CD1c-positive myeloid dendritic cell (primary cell): ENCODE measurements around the gene TBC1D22A.

ENCODE experiments used
- DNase-seq: peaks from one replicate; pipeline ENCODE4 v3.0.0-alpha.2; 2016; ENCODE audit errors: extremely low spot score

TBC1D22A gene

DNA sequence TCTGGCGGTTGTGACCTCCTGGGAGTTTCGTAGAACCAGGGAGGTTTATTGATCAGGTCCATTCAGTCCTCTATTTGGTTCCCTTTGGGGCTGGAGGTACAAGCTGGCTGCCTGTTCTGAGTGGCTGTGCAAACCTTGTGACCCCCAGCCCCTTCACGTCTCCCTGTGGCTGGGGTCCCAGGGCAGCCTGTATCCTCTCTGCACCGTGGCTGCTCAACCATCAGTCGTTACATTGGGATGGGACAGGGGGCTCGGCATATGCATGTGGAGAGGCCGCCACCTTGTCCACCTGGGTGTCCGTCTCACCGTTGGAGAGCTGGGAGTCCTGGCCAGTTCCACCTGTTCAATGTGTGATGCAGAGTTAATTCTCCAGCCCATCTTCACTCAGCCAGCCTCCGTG, 195.7 kb downstream of the TBC1D22A start:
- no peak for DNase-seq

DNA sequence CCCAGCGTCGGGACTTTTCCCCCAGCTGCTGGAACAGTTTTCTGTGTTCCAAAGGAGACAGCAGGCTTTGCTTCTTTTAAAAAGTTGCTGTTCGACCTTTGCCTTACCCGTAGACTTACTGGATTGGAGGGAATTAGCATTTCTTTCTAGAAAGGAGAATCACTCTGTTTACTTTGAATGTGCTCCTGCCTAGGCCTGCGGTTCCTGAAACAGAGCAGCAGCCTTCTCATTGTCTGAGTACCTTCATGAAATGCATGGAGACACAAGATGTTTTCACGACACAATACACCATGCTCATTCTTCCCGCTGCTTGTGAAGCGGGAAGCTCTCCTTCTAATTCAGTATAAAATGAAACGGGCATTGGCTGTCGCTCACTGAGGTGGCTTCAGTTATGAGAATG, 196.2 kb downstream of the TBC1D22A start:
- DNase-seq = no peak

DNA sequence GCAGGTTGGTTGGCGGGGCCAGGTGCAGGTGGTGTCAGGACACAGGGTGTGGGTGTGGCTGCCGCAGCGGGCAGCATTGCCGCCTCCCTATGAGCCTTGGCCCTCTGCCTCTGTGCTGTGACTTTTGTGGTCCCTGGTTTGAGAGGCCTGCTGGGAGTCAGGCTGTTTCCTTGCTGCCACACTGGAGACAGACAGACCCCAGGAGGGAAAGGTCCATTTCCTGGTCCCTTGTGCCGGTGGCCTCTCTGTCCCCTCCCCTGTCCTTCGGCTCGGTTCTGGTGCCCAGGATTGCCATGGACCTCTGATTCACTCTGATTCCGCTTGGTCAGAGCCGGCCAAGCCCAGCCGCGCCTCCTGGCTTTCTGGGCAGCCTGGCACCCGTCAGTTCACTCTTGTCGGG, 196.9 kb downstream of the TBC1D22A start:
- no peak for DNase-seq

DNA sequence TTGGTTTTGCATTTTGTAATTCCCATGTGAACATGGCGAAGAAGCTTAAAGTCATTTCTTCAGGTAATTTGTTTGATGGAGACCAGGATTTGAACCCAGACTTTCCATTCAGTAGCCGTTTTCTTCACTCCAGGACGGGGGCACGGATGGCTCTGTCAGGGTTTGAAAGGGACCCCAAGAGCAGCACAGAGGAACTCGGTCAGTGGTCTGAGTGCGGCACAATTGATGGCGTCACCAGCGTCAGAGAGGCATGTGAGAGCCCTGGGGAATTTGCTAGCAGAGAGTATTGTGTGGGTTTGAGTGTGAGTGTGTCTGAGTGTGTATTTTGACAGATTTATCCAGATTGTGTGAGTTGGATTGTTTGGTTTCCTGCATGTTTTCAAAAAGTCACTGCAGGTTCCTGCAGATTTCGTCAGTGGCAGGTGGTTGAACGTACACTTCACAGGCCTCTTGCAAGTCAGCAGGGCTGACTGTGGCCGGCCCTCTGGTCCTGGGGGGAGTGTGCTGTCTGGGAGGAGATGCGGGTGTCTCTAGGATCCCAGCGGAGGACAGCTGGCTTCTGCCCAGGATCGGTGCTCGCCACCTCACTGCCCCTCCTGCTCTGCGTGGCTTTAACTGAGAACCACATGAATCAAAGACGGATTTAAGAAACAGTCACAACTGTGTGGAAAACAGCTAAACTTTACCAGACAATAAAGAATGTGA, 199.3 kb downstream of the TBC1D22A start:
- DNase-seq = no peak

DNA sequence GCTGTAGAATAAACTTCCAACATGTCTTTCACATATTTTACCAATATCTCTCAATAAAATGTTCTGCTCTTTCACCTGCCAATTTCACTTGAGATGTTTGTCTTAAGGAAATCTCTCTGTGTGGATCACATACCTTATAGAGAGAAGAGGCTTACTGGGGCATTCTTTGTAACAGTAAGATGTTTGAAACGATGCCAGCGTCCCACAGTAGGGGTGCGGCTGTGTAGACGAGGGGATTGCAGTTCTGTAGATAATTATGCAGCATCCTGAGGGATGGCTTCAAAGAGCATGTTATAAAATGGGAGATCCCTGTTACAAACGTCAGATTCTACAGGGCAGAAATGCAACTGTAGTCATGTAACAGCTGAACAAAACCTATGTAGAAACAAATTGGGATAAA, 200.0 kb downstream of the TBC1D22A start:
- no peak for DNase-seq

DNA sequence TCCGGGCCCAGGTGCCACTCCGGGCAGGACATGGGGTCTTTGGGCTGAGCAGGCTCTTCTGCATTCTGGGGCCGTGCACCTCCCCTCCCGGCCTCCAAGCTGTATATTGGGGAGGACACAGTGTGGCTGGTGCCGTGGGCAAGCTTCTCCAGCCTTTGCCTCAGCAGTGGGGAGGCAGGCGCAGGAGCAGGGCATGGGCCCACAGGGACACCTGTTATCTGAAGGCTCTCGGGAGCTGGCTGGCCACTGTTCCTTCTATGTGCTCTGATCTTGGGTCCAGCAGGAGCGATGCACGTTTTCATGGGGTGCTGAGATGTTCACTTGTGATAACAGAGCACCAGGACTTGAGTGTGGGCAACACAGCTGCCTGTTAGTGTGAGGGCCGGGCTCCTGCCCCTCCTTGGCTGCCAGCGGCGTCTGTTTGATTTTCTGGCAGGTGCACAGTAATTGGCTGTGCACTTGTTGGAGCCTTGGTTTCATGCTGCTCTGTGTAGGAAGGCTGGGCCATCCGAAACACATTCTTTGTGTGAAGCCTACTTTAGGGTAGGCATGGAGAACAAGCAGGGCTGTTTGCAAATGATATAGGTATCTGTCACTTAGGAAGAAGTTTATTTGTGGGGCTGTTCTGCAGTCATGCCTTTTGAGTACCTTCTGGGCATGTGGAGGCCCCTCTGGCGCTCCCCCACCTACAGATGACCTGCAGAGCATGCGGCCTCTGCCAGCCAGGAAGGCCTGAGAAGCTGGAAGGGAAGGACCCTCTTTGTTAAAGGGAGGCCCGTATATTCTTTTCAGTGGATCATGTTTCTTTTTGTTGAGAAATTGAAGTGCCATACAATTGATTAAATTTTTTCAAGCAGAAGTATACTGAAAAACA, 201.5 kb downstream of the TBC1D22A start:
- DNase-seq = no peak

DNA sequence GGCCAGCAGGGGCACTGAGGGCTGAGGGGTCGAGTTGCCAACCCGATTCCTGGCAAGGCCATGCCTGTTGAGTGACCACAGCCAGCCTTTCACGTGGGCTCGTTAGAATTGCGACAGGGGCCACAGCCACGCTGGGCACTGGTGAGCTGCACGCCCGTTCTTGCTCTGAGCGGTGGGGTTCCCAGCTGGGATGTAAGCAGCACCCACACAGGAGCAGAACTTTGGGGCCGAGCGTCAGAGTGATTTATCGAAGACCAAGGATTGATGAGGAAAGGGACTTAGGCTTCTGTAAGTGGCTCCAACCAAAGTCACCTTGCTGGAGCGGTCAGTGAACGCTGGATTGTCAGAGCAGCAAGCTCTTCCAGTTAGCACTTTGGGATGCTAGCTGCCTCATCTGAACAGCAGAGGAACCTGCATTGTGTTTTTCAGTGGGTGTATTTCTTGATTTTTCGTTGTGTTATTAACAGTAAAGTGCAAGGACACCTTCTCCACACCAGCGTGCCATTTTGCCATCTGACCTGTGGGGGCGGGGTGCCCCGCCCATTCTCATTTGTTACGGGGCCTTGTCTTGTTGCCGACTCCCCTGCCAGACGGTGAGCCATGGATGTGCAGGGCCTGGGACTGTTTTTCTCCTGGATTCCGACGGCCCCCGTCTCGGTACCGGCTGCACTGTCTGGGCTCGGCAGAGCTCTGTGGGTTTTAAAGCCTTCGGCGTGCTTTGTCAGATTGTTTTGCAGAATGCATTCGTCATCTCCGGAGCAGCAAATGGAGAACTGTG, 202.5 kb downstream of the TBC1D22A start:
- DNase-seq = no peak

DNA sequence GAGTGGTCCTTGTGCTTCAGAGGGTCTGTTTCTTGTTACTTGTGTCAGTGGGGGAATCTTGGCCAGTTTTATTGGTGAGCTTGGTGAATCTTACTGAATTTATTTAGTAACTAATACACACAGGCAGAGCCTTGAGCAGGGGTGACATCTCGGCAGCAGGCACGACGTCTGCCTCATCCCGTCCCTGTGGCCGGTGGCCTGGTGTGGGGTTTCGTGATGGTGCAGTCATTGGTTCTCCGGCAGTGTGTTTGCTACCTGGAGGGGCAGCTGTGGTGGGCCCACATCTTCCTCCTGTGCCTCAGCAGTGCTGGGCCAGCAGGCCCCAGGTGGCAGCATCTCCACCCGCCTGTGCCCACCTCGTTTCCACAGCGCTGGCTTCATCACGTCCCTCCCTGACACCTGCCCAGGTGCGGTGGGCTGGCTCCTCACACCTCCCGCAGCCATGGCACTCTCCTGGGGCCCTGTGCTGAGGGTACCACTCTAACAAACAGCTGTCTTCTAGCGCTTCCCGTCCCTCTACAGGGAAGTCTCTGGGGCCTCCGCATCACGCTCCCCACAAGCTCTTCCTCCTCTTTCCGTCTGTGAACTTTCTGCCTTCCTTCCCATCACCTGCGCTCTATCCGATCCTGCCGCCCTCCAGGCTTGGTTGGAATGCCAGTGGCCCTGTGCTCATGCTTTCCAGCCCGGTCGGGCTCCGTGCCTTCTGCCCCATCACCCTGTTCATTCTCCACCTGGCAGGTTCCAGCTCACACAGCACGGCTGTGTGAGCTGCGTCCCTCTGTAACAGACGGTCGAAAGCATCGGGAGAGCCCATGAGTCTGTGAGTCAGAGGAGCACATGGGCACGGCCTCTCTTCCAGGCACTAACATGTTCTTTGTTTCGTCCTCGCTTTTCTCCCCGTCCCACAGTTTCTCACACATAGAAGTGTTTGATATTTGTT, 203.4 kb downstream of the TBC1D22A start:
- no peak for DNase-seq

DNA sequence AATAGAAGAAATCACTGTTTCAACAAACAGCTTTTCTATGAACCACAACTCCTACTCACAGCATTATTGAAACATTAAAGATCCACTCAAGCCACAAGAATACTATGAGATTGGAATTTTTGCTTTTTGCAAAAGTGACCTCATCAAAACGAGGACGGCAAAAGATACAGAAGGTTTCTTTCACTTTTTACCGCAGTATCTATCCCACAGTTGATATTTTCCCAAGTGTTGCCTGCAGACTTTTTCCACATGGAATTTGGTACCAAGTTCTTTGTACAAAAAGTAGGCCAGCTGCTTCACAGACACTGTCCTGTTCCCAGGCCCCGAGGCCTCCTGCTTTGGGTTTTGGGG, 204.0 kb downstream of the TBC1D22A start:
- DNase-seq = no peak

DNA sequence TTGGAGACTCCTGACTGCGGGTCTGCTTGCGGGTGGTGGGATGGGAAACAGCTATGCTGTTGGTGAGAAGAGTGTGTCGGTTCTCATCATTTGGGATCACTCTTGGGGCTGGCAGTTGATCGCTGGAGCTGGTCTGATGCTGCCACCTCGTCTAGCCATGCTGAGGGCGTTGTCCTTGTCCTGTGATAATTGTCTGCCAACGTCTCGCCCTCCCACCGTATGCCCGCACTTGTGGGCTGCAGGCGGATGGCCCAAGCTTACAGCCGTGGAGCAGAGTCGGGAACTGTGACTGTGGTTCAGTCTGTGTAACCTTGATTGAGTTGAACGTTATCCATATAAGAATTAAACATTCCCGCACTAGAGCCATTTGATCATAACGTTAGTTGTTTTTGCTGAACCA, 204.4 kb downstream of the TBC1D22A start:
- DNase-seq = no peak

DNA sequence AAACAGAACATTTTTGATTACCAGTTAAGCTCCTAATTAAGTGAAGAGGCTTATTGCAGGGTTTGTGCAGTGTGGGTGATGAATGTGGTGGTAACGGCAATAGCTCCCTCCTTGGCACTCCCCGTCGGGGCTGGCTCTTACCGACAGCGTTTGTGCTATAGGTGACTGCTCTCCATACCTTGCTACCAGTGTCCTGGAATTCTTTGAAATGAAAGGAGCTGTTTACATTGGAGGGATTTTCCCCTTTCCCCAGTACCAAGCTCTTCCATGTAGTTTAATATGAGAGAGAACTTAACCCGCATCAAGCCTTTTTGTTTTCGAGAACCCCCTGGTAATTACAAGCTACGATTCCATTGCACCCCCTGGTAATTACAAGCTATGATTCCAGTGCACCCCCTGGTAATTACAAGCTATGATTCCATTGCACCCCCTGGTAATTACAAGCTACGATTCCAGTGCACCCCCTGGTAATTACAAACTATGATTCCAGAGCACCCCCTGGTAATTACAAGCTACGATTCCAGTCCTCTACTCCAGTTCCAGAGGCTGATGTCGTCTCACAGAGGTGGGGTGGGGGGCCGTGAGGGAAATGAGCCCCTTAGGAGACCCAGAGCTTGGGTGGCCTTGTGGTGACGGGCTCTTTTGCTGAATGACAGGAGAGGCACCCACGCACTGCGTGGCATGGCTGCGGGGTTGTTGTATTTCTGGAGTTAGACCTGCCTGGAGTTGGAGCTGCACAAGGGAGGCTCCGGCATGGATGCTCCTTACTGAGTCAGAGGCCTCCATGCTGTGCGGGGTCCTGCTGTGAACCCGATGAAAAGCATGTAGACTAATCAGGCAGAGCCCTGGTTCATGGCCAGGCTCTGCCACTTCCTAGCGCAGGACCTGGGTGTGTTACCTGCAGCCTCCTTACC, 205.3 kb downstream of the TBC1D22A start:
- no peak for DNase-seq

DNA sequence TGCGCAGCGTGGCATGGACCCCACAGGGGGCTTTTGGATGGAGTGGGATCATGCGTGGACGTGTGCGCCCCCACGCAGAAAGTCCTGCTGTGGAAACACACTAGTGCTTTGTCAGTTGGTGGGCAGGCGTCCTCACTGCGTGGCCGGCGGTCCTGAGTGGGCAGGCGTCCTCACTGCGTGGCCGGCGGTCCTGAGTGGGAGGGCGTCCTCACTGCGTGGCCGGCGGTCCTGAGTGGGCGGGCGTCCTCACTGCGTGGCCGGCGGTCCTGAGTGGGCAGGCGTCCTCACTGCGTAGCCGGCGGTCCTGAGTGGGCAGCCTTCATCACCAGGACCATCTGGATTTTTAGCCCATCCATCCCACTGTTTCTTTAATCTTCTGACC, 205.9 kb downstream of the TBC1D22A start:
- no peak for DNase-seq

DNA sequence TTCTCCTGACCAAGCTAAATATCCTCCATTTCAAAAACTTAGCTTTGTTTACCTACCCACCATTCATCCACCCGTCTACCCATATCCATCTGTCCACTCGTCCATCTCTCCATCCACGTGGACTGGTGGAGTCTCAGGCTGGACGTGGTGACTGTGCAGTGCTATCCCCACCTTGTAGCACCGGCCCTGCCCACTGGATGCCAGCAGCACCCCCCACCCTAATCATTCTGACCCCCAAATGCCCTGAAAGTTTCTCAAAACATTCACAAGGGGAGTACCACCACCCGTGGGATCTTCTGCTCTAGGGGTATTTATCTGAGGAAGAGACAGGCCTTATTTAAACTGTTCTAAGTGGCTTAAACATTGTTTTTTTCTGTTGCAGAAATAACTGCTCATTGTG, 206.4 kb downstream of the TBC1D22A start:
- no peak for DNase-seq

DNA sequence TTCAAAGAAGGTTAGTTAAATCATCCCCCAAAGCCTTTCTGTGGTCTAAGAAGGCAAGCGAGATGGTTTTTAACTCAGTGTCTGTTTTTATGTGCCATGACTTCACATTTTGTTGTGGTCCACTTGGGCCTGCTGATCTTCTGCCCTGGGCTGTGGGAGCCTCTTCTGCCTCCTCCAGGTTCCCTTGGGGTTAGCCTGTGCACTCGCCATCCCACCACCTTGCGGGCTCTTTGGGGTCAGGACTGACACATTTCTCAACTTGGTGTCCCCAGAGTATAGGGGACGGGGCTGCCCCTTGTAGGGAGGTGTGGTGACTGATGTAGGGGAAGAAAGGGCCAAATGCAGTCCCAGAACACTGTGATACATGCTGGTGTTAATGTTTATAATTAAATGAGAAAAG, 207.0 kb downstream of the TBC1D22A start:
- DNase-seq = no peak

DNA sequence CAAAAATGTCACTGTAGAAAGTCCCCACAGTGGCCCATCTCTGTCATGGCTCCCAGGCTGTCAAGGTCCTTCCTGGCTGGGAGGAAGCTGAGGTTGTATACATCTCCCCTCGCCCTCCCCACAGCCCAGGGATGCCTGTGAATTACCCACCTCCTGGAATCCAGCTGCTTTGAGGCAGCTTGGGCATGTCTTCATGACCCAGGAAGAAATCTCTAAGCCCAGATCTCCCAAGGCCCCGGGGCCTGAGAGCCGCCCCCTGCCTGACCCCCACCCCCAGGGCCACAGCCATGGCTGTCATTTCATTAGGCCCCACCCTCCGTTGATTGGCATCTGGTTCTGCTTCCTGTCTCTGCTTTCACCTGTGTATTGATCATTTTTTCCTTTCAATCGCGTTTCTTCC, 207.5 kb downstream of the TBC1D22A start:
- no peak for DNase-seq

DNA sequence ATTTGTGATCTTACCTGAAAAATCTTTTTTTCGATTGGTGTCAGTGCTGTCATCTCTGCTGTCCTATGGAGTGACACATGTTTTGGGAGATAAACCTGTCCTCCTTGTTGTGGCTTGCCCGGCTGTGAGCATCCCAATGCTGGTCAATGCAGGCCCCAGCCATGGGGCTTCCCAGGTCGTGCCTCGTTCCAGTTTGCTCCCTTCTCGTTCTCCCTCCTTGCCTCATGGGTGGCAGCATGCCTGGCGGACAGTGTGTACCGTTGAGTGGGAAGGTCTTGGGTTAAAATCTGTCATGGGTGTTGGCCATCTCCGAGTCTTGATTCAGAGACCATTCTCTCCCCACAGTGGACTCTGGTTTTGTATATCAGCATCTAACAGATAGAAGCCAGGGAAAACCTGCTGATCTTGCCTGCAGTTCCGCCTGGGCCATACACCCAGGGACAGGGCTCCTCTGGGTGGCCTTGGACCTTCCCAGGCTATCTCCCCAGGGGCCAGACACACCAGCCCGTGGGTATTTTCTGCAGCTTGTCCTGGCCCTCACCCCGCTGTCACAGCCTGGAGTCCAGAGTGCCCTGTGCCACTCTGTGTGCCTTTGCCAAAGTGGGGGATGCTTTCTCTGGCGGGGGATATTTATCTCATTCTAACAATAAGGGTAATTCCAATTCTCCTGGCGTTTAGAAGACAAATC, 208.1 kb downstream of the TBC1D22A start:
- DNase-seq = no peak

DNA sequence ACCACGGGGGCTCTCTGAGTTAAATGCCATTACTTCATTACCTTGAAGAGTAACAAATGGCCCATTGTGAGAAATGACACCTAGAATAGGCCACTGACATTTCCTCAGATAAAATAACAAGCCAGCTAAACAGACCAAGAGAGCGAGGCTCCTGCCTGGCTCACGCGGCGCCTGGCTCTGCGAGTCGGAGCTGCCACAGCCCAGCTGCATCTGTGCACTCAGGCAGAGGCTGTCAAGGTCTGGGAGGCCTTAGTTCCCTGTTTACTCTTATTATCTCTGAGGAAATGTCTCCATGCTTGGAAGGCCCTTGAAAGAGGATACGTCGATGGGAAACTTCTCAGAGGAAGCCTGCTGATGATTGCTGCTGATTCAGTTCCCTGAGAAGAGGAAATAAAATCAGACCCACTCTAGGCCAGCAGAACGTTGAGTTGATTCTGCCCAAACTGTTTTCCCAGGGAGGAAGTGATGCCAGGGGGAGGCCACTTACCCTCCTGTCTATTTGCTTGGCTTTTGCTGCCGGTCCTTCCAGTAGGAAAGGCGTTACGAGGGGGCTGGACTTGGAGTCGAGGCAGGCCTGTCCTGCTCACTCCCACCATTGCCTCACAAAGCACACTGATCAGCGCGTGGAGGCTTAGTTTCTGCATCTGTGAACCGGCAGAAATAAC, 208.8 kb downstream of the TBC1D22A start:
- peak; percentile 74 for DNase-seq

DNA sequence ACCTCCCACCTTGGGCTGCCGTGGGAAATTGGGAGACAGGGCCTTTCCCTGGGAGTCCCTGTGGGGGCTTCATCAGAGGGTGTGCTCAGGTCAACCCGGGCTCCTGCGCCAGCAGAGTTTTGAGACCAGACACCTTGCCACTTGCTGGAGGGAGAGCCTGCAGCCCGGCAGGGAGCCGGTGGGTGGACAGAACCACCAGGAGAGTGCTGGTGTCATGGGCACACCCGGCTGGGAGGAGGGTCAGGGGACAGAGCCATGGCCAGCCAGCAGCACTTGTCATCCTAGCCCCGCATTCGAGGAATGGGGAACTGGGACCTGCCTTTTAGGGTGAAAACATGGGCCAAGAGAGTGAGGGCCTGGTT, 209.3 kb downstream of the TBC1D22A start:
- no peak for DNase-seq

DNA sequence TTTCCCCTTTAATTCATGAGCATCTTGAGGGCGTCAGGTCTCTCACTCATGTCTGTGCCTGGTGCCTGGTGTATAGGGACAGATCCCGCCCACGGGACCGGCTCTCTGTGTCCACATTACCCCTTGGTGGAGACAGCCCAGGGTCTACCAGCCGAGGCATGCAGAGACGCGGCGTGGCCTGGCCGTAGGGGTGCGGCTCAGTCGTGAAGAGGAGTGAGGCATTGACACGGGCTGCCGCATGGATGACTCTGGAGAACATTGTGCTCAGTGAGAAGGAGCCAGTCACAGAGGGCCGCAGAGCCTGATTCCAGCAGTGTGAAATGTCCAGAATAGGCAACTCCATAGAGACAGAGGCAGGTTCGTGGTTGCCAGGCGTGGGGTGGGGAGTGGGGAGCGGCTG, 209.8 kb downstream of the TBC1D22A start:
- DNase-seq = no peak
